Tibial nerve (tissue), 4 donors: ENCODE results near the gene ZNF423.

Source experiments
- CTCF ChIP-seq, 5 experiments: fragments of 200-600 bp in 3 of 5; fragments of 450-650 bp in 2 of 5; sonication (generic) in 3 of 5; IDR thresholded peaks; one replicate each; pipeline ENCODE4 v1.5.1; 2016 to 2019; ENCODE audit warnings: antibody characterized with exemption in 5 of 5, mild to moderate bottlenecking in 3 of 5, moderate library complexity in 2 of 5
- EP300 ChIP-seq, 2 donors: sonication (generic); formaldehyde crosslinking; IDR thresholded peaks; one replicate each; pipeline ENCODE4 v1.6.1; 2017; ENCODE audit warnings: antibody characterized with exemption in 2 of 2, mild to moderate bottlenecking in 1 of 2
- POLR2A ChIP-seq, 2 donors: fragments of 450-650 bp; IDR thresholded peaks; one replicate each; pipeline ENCODE4 v1.6.1; 2017; ENCODE audit warnings: antibody characterized with exemption in 2 of 2, mild to moderate bottlenecking in 2 of 2, moderate library complexity in 2 of 2

- TF ChIP-seq CTCF (IDR thresholded peaks at IDR 0.05) (no peak), EP300 (IDR thresholded peaks at IDR 0.05) (no peak), POLR2A (IDR thresholded peaks at IDR 0.05) (no peak)
These were observed 138.2 kb downstream of the ZNF423 start for GRCh38 chr16:49717689-49718088.
